Purkinje cell (primary cell): ENCODE results near the gene ATG16L2. TPM values are rescaled to one million over a fixed set of nuclear protein-coding genes. Genes with fewer than 3 reads are reported as not detected.

Experiments
- polyA plus RNA-seq: library from polyadenylated mRNA; unstranded; fragments of >200 nt; fragmentation: Nextera tagmentation; gene quantifications from 2 replicates; pipeline ENCODE4 v1.2.1, GENCODE V29; 2014

ATG16L2 gene
- polyA plus RNA-seq = 0.26 and 1.9 TPM in 2 replicates

DNA sequence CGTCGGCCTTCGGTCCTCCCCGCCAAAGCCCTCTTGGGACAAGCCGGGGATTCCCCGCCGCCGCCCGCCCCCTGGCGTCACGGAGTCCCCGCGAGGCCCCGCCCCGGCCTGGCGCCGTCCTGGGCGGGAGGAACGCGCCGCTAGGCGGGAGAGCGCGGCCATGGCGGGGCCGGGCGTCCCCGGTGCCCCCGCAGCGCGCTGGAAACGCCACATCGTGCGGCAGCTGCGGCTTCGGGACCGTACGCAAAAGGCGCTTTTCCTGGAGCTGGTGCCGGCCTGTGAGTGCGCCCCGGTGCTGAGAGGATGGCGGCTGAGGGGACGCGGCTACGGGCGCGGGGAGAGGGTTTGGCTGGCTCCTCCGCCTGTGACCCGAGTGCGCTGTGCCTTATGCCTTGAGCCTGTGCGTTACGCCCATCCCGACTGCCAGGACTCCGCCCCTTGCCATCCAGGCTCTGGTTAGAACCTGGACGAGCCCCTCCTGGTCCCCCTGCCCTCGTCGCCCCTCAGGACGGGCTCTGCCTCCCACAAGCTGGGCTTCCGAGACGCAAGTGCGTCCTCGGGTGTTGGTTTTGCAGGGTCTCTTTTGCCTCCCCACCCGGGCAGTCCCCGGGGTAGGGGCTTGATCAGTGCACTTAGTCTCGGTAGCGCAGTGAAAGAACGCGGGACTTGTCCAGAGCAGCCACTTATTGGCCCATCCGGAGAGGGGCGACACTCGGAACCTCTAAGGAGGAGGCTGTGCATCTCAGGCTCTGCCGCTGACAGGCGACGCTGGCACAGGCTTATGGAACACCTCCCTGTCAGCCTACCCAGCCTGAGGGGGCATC, at the start of gene ATG16L2:
Gene ATG16L2, plus strand, starts transcription at position 126 of the 824 bp plus-strand sequence. Its CDS starts 35 bp downstream, at position 161.

GRCh38 chr11:72793425-72794367, 20.5 kb upstream of the ATG16L2 start, which contains the start of gene STARD10:
Gene STARD10, minus strand, starts transcription at chr11:72794047. Its CDS starts 12,866 bp downstream, at chr11:72781181.

Other genes with a start within 250 kb of the ATG16L2 start
- 4.7 and 6.0 TPM in 2 replicates for gene PDE2A, start 140.0 kb upstream of the ATG16L2 start, polyA plus RNA-seq
- 1.3 and 3.6 TPM in 2 replicates for gene ARAP1, start 62.0 kb upstream of the ATG16L2 start, polyA plus RNA-seq
- gene STARD10, start 20.4 kb upstream of the ATG16L2 start, polyA plus RNA-seq = not detected in 2 replicates